Epithelial cell of esophagus (primary cell): ENCODE results near the gene GRIP1.

Experiments
- DNase-seq: peaks from one replicate; pipeline ENCODE4 v3.0.0; 2010; ENCODE audit warnings: low read depth
- H3K4me3 ChIP-seq: 2 replicates; pipeline ENCODE4 v1.5.1; 2011; ENCODE audit warnings: mild to moderate bottlenecking, low read length, control low read depth
- TF ChIP-seq, protein P1 (sequence below): IDR thresholded peaks from 2 replicates; pipeline ENCODE4 v1.5.1; 2011; ENCODE audit warnings: low read depth, mild to moderate bottlenecking, low read length, control low read depth, inconsistent platforms; ENCODE audit not compliant: insufficient read depth; ENCODE audit errors: missing control alignments

GRIP1 gene

DNA sequence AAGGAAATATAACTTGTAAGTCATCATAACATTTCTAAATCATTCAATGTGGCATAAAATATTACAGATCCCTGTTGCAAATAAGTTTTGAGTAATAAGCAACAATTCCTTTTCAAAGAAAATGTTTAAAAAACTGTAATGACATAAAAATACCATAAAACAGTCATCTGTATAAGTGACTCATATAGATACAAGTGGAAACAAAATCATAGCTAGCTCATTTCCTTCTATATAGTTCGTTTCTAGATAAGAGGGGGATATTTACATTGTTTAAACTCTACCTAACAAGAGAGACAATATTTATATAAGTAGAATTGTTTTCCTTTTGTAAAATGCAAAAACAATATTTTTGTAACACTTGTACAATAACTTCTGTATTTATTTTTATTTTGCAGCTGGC is 148.9 kb downstream of the GRIP1 start:
- DNase-seq, result no peak
- TF ChIP-seq, protein P1, sequence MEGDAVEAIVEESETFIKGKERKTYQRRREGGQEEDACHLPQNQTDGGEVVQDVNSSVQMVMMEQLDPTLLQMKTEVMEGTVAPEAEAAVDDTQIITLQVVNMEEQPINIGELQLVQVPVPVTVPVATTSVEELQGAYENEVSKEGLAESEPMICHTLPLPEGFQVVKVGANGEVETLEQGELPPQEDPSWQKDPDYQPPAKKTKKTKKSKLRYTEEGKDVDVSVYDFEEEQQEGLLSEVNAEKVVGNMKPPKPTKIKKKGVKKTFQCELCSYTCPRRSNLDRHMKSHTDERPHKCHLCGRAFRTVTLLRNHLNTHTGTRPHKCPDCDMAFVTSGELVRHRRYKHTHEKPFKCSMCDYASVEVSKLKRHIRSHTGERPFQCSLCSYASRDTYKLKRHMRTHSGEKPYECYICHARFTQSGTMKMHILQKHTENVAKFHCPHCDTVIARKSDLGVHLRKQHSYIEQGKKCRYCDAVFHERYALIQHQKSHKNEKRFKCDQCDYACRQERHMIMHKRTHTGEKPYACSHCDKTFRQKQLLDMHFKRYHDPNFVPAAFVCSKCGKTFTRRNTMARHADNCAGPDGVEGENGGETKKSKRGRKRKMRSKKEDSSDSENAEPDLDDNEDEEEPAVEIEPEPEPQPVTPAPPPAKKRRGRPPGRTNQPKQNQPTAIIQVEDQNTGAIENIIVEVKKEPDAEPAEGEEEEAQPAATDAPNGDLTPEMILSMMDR, result no peak

DNA sequence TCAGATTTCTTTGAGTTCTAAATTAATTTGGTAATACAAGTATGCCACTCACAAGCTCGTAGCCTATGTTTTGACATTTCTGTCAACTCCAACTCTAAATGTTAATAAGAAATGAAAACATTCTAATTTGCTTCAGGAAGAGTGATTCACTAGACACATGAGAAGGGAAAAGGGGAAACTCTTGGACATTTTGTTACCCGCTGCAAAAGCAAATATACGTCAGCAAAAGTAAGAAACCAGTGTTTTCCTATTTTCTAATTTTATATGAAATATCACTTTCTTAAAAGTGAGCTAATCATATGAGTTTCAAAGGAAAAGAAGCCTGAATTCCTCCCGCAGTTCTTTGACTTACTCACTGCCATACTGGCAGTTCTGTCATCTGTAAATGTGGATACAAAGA is 162.3 kb downstream of the GRIP1 start:
- TF ChIP-seq, protein P1, result no peak
- H3K4me3 ChIP-seq, result no peak overlapping the region
- no peak for DNase-seq

More for the DNA sequence above, 148.9 kb downstream of the GRIP1 start:
- no peak overlapping the region for H3K4me3 ChIP-seq

DNA sequence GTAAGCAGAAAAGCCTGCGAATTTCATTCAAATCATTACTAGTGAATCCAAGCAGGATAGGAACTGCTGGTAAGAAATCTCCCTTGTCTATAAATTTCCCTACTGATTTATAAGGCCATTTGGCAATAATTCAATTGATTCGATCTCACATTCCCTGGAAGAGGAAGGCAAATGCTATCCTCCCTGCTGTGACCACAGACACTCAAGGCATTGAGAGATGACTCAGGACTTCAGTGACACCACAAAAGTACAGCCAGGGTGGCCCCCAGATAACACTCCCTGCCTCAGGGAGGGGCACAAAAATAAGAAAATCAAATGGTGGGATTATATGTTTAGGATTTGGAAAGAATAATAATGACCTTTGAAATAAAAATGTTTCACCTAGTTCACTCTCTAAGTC is 162.7 kb downstream of the GRIP1 start:
- DNase-seq, result no peak
- TF ChIP-seq, protein P1, result no peak

DNA sequence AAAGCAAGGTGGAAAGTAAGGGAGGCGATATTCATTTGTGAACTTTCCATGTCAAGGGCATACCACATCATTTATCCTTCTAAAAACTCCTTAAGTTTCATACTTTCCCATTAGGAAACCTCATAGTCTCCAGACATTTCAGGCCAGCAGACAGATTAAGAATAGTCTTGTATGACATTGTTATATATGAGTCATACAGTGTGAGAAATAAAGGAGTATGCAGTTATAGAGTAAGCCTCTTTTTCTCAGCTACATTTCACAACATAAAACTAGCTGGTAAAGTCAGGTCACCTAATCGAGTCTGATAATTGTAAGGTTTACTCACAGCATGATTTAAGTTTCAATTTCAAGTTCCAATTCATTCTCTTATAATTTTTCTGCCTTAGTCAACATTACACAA is 164.3 kb downstream of the GRIP1 start:
- TF ChIP-seq, protein P1, result no peak
- peak; percentile 72 for DNase-seq
- no peak overlapping the region for H3K4me3 ChIP-seq

More for the DNA sequence above, 162.7 kb downstream of the GRIP1 start:
- H3K4me3 ChIP-seq, result no peak overlapping the region

DNA sequence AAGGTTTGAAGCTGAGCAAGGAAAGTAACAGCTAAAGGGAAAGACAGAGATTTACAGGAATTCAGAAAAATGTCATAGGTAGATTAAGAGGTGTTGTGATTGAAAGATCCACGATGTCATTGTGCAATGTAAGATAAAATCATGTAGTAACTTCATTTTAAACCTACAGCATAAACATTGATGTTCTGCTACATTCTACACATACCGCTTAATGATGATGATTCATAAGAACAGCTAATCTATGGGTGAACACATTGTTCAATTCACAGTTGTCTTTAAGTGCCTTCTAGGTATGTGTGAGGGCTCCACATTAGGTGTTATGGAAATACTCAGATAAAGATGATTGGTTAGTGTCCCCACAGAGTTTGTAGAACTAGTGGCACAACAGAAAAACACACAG is 170.9 kb downstream of the GRIP1 start:
- no peak overlapping the region for H3K4me3 ChIP-seq
- peak; percentile 23 for DNase-seq
- TF ChIP-seq, protein P1, result no peak

DNA sequence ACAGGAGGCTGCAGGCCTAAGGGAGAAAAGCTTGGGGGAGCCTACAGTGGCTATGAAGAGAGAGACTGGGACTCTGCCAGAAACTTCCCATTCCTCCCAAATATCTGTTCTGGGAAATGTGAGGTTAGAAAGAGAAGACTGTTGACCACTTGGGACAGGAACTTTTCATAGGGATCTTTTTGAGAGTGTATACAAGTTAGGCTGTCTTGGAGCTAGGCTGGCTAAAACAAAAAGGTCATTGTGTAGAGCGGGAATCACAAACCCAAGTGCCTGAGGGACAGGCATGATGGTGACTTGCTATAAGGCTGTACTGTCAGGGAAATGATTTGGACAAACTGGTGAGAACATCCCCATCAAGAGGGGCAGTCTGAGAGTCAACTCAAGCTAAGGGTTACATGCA is 175.1 kb downstream of the GRIP1 start:
- H3K4me3 ChIP-seq, result no peak overlapping the region
- TF ChIP-seq, protein P1, result no peak
- no peak for DNase-seq

DNA sequence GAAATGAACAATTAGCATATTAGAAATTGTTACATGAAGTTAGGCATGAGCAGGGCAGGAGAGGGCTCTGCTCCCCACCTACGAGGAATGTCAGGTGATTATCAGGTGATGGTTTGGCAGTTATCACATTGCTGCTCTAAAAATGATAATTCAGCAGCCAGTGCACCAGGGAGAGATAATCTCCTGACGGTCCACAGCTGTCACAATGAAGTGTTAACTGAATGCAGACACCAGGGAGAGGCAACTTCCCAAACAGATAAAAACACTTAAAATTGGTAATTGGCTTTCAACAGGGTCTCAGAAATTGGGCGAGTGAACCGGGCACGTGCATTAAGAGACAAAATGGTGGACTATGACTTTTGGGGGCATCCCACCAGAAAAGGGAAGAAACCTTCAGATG is 176.0 kb downstream of the GRIP1 start:
- no peak overlapping the region for H3K4me3 ChIP-seq
- TF ChIP-seq, protein P1, result no peak
- no peak for DNase-seq
